ENCODE results near the gene PTPN4. TPM values are rescaled to one million over a fixed set of nuclear protein-coding genes. Genes with fewer than 3 reads are reported as not detected.

PTPN4 gene
- total and polyA plus RNA-seq, 2 of the 13 experiments (the other 11 are each of a cell fraction or from before 2014, with no cell fraction given): 20.3 to 34.6 TPM

- TF ChIP-seq ZNF318 (CRISPR knock-in tag; IDR thresholded peaks at IDR 0.05) (no peak), ZC3H4 (CRISPR knock-in tag; IDR thresholded peaks at IDR 0.05; ENCODE audit: borderline replicate concordance) (no peak), FOXK2 (IDR thresholded peaks at IDR 0.05) (no peak)
Observed at GRCh38 chr2:119846021-119846420, 86.3 kb downstream of the PTPN4 start (continued).

GRCh38 chr2:119849838-119850565, 90.3 kb downstream of the PTPN4 start:
- TF ChIP-seq SPEN (CRISPR knock-in tag; IDR thresholded peaks at IDR 0.05; ENCODE audit: low read depth): no peak
- TF ChIP-seq ZNF709 (CRISPR knock-in tag; IDR thresholded peaks at IDR 0.05): no peak
- TF ChIP-seq ZNF367 (CRISPR knock-in tag; IDR thresholded peaks at IDR 0.05; ENCODE audit: borderline replicate concordance): no peak
- no peak for TF ChIP-seq MIER2 (CRISPR knock-in tag; IDR thresholded peaks at IDR 0.05)
- FAIRE-seq (no peak), DNase-seq (ENCODE audit: low spot score) (no peak), ATAC-seq (no peak)
- WGBS (ENCODE audit: low lambda C conversion rate): 96% methylated on average over 4 of the region's 4 CpGs
- H4K20me1 ChIP-seq (ENCODE audit: insufficient read depth, low read length): no peaks in the 10 kb centered on the region
- CTCF ChIA-PET (ENCODE audit: low intra/inter-chr PET ratio, low total read pairs): no interaction called here
- H3K79me2 ChIP-seq (ENCODE audit: insufficient read depth, low read length): peaks cover 18% of the 10 kb centered on the region
- POLR2A ChIA-PET: no interaction called here
- in situ Hi-C loops (cut with HindIII; ENCODE audit: extremely low pct_ligation_motif_present, low pct_unique_long_range_greater_than_20kb) (no loop called here), intact Hi-C loops (cut with micrococcal nuclease; ENCODE audit: unreplicated experiment) (no loop called here)
- no peak overlapping the region for H3K9ac ChIP-seq (ENCODE audit: insufficient read depth, low read depth, low read length)
- no peaks in the 10 kb centered on the region for H3K4me1 ChIP-seq (ENCODE audit: insufficient read depth, low read length)
- H3K27ac ChIP-seq (ENCODE audit: extremely low read length, insufficient read depth, low read length): no peak overlapping the region
- H3K36me3 ChIP-seq (replicated peaks in 1 of 2; ENCODE audit: control insufficient read depth in 1 of 2, insufficient read depth in 2 of 2, low read length in 2 of 2): no peaks in the 10 kb centered on the region
- no TSS peak for BruUV-seq (replicated peaks)
- H3K4me2 ChIP-seq (ENCODE audit: low read depth, low read length): no peak overlapping the region
- peaks cover 21% of the 10 kb centered on the region for H3K9me3 ChIP-seq (ENCODE audit: low read length)
- no peaks in the 10 kb centered on the region for H3K27me3 ChIP-seq (ENCODE audit: control insufficient read depth in 1 of 2, insufficient read depth in 2 of 2, low read length in 2 of 2)
- H3K4me3 ChIP-seq (replicated peaks in 1 of 3; ENCODE audit: insufficient read depth in 1 of 3, low read depth in 2 of 3, low read length in 3 of 3): no peak overlapping the region
- no peak overlapping the region for H2AFZ ChIP-seq (ENCODE audit: low read length)

Data from HepG2 (cell line).